Neural cell (in vitro differentiated cells): Measurements from ENCODE around the gene CPVL. TPM values are rescaled to one million over a fixed set of nuclear protein-coding genes. Genes with fewer than 3 reads are reported as not detected.

Experiments
- H2AFZ ChIP-seq: fragments of 200-600, 300-800 bp; sonication (generic), shearing (Covaris generic); 2 replicates; pipeline ENCODE4 v1.6.0; 2014; ENCODE audit warnings: low read depth, mild to moderate bottlenecking, antibody characterized with exemption, low read length, moderate library complexity
- H3F3A ChIP-seq: fragments of 200-600 bp; shearing (Covaris generic); 2 replicates; pipeline ENCODE4 v1.6.1; 2016; ENCODE audit warnings: mild to moderate bottlenecking, moderate library complexity, mixed read lengths, antibody characterized with exemption, low read length; ENCODE audit not compliant: insufficient read depth, poor library complexity, severe bottlenecking
- H3K27ac ChIP-seq: fragments of 200-600, 300-800 bp; sonication (generic), shearing (Covaris generic); 2 replicates; pipeline ENCODE4 v1.5.1; 2014; ENCODE audit warnings: mild to moderate bottlenecking, low read length, moderate library complexity
- H3K27me3 ChIP-seq: fragments of 300-800, 200-600 bp; sonication (generic), shearing (Covaris generic); 2 replicates; pipeline ENCODE4 v1.6.0; 2014; ENCODE audit warnings: mild to moderate bottlenecking, low read depth, low read length, moderate library complexity; ENCODE audit not compliant: insufficient read depth
- H3K36me3 ChIP-seq: fragments of 300-800, 200-600 bp; sonication (generic), shearing (Covaris generic); 2 replicates; pipeline ENCODE4 v1.5.1; 2014; ENCODE audit warnings: mild to moderate bottlenecking, antibody characterized with exemption, low read length, moderate library complexity; ENCODE audit not compliant: insufficient read depth
- H3K4me2 ChIP-seq: fragments of 300-800, 200-600 bp; sonication (generic), shearing (Covaris generic); 2 replicates; pipeline ENCODE4 v1.6.0; 2014; ENCODE audit warnings: mild to moderate bottlenecking, low read length
- H3K4me3 ChIP-seq: fragments of 300-800, 200-600 bp; sonication (generic), shearing (Covaris generic); 2 replicates; pipeline ENCODE4 v1.5.1; 2014; ENCODE audit warnings: mild to moderate bottlenecking, low read length, moderate library complexity
- H3K79me2 ChIP-seq: fragments of 200-600 bp; shearing (Covaris generic); replicated peaks from 2 replicates; pipeline ENCODE4 v1.6.0; 2014; ENCODE audit warnings: mild to moderate bottlenecking, low read length, moderate library complexity; ENCODE audit not compliant: insufficient read depth
- H3K9ac ChIP-seq: fragments of 300-800, 200-600 bp; sonication (generic), shearing (Covaris generic); 2 replicates; pipeline ENCODE4 v1.6.1; 2016; ENCODE audit warnings: mild to moderate bottlenecking, low read length, mixed read lengths
- H3K9me2 ChIP-seq: fragments of 200-600 bp; shearing (Covaris generic); 2 replicates; pipeline ENCODE4 v1.6.1; 2016; ENCODE audit warnings: mild to moderate bottlenecking, low read length, mixed read lengths; ENCODE audit not compliant: insufficient read depth
- H3K9me3 ChIP-seq: fragments of 200-600, 300-800 bp; sonication (generic), shearing (Covaris generic); 2 replicates; pipeline ENCODE4 v1.6.1; 2016; ENCODE audit warnings: mild to moderate bottlenecking, mixed run types, low read length, moderate library complexity, mixed read lengths
- H4K20me1 ChIP-seq: fragments of 200-600 bp; shearing (Covaris generic); 2 replicates; pipeline ENCODE4 v1.6.1; 2016; ENCODE audit warnings: mild to moderate bottlenecking, mixed run types; ENCODE audit not compliant: insufficient read depth
- CTCF ChIP-seq: fragments of 450-650 bp; IDR thresholded peaks from 2 replicates; pipeline ENCODE4 v1.5.1; 2014; ENCODE audit warnings: antibody characterized with exemption, mild to moderate bottlenecking, moderate library complexity; ENCODE audit not compliant: poor library complexity, severe bottlenecking
- EP300 ChIP-seq: fragments of 450-650 bp; conservative IDR thresholded peaks from 2 replicates; pipeline ENCODE4 v1.6.1; 2014; ENCODE audit warnings: antibody characterized with exemption, mild to moderate bottlenecking, moderate library complexity; ENCODE audit not compliant: poor library complexity, severe bottlenecking
- EZH2 ChIP-seq: fragments of 200-600, 300-800 bp; shearing (Covaris generic), sonication (generic); IDR thresholded peaks from 2 replicates; pipeline ENCODE4 v1.6.1; 2014; ENCODE audit warnings: antibody characterized with exemption, low read length, borderline replicate concordance, mild to moderate bottlenecking; ENCODE audit not compliant: insufficient read depth, poor library complexity, severe bottlenecking
- MXI1 ChIP-seq: fragments of 450-650 bp; conservative IDR thresholded peaks from 2 replicates; pipeline ENCODE4 v1.6.1; 2014; ENCODE audit warnings: antibody characterized with exemption, mild to moderate bottlenecking; ENCODE audit not compliant: poor library complexity, severe bottlenecking
- POLR2AphosphoS5 ChIP-seq: IDR thresholded peaks from 2 replicates; pipeline ENCODE4 v1.6.1; 2012
- RAD21 ChIP-seq: fragments of 450-650 bp; conservative IDR thresholded peaks from 2 replicates; pipeline ENCODE4 v1.6.1; 2014; ENCODE audit warnings: antibody characterized with exemption, mild to moderate bottlenecking, moderate library complexity
- REST ChIP-seq: IDR thresholded peaks from 2 replicates; pipeline ENCODE4 v1.6.1; 2012; ENCODE audit warnings: borderline replicate concordance
- SMC3 ChIP-seq: fragments of 450-650 bp; conservative IDR thresholded peaks from 2 replicates; pipeline ENCODE4 v1.6.1; 2014; ENCODE audit warnings: antibody characterized with exemption, mild to moderate bottlenecking, moderate library complexity; ENCODE audit not compliant: poor library complexity
- TAF1 ChIP-seq: IDR thresholded peaks from 2 replicates; pipeline ENCODE4 v1.6.1; 2012; ENCODE audit warnings: low read depth
- polyA plus RNA-seq: library from polyadenylated mRNA; depleted of rRNA; stranded (reverse); fragments of >200 nt; gene quantifications from 2 replicates; pipeline ENCODE4 v1.2.3, GENCODE V29; 2014

The CPVL gene
- polyA plus RNA-seq, 1 donor from 2014 or later = 13.0 TPM

DNA sequence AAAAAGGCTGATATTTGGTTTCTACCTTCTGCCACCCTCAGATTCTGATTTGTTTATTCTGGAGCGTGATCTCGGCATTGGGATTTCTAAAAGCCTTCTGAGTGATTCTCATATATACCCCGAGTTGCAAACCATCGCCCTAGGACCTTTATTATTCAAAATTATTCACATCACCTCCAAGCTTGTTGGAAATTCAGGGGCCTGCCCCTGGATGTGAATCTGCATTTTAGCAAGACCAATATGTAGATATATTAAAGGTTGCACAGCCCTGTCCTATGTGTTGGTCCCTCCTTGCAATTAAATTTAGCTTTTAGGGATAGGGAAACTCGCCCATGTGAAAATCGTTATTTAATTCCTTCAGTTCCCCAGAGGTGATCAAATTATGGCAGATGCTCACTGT is 39.3 kb upstream of the CPVL start:
- no peaks in the 10 kb centered on the region for H3K27me3 ChIP-seq
- H3K27ac ChIP-seq = no peak overlapping the region
- no peak overlapping the region for H3K9ac ChIP-seq
- H3K36me3 ChIP-seq = no peaks in the 10 kb centered on the region
- H3K79me2 ChIP-seq = no peaks in the 10 kb centered on the region
- no peaks in the 10 kb centered on the region for H3K9me3 ChIP-seq
- H2AFZ ChIP-seq = no peak overlapping the region
- H3K9me2 ChIP-seq = no peaks in the 10 kb centered on the region
- H3K4me3 ChIP-seq = no peak overlapping the region
- TF ChIP-seq RAD21 (no peak), EP300 (no peak), MXI1 (no peak), TAF1 (no peak), REST (no peak), CTCF (no peak), EZH2 (no peak), POLR2AphosphoS5 (no peak), SMC3 (no peak)
- no peaks in the 10 kb centered on the region for H4K20me1 ChIP-seq
- H3K4me2 ChIP-seq = no peak overlapping the region
- H3F3A ChIP-seq = peaks cover 6% of the 10 kb centered on the region

DNA sequence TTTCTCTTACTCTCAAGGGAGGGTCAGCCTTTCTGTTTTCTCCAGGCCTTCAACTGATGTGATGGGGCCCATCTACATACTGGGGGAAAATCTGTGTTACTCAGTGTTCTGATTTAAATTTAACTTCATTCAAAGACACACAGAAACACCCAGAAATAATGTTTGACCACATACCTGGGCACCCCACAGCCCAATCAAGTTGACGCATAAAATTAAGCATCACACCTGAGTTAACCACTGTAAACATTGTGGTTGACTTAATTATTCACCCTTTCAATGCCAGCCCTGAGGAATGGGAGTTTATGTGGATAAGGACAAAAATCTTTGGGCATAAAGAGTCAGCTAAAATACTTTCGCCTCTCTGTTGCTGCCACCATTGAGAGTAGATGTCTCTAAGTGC is 38.3 kb upstream of the CPVL start:
- no peaks in the 10 kb centered on the region for H4K20me1 ChIP-seq
- no peak for TF ChIP-seq REST
- TF ChIP-seq POLR2AphosphoS5 = no peak
- TF ChIP-seq SMC3 = no peak
- no peak for TF ChIP-seq RAD21
- no peak for TF ChIP-seq MXI1
- TF ChIP-seq EZH2 = no peak
- no peak for TF ChIP-seq CTCF
- no peak for TF ChIP-seq TAF1
- no peak for TF ChIP-seq EP300
- no peaks in the 10 kb centered on the region for H3K9me2 ChIP-seq
- no peak overlapping the region for H2AFZ ChIP-seq
- no peak overlapping the region for H3K27ac ChIP-seq
- H3K4me3 ChIP-seq = no peak overlapping the region
- H3K4me2 ChIP-seq = no peak overlapping the region
- H3F3A ChIP-seq = peaks cover 6% of the 10 kb centered on the region
- no peaks in the 10 kb centered on the region for H3K79me2 ChIP-seq
- no peaks in the 10 kb centered on the region for H3K36me3 ChIP-seq
- H3K9me3 ChIP-seq = no peaks in the 10 kb centered on the region
- no peak overlapping the region for H3K9ac ChIP-seq
- H3K27me3 ChIP-seq = no peaks in the 10 kb centered on the region
